ENCODE data around the gene GTF2IRD1.

- TF ChIP-seq CTCF (IDR thresholded peaks at IDR 0.05) = no peak
- TF ChIP-seq REST (IDR thresholded peaks at IDR 0.05; ENCODE audit: insufficient read depth in 1 of 2, low read depth in 2 of 2, low read length in 1 of 2) = no peak
- TF ChIP-seq POLR2AphosphoS5 (IDR thresholded peaks at IDR 0.05; ENCODE audit: low read depth, low read length) = no peak
- TF ChIP-seq SIN3A (IDR thresholded peaks at IDR 0.05; ENCODE audit: borderline replicate concordance, insufficient read depth, low read depth, low read length) = no peak
- TF ChIP-seq TCF7L2 (IDR thresholded peaks at IDR 0.05; ENCODE audit: low read depth, low read length) = no peak
Observed at GRCh38 chr7:74485611-74486010, 31.9 kb downstream of the GTF2IRD1 start.
